ENCODE measurements around the gene MRPL40. TPM values are rescaled to one million over a fixed set of nuclear protein-coding genes. Genes with fewer than 3 reads are reported as not detected.

The MRPL40 gene
- total and polyA plus RNA-seq, 2 donors (not counting 3 experiments of a cell fraction or from before 2014, with no cell fraction given), result 17.5 to 27.4 TPM

- peaks cover 5% of the 10 kb centered on the region for H3K4me1 ChIP-seq (ENCODE audit: control insufficient read depth, extremely low read depth, insufficient read depth, low read length)
- TF ChIP-seq POLR2A (IDR thresholded peaks at IDR 0.05; ENCODE audit: low read depth, low read length) (no peak), FOS (IDR thresholded peaks at IDR 0.05; ENCODE audit: borderline replicate concordance, insufficient read depth, low read length) (no peak), POLR2AphosphoS5 (IDR thresholded peaks at IDR 0.05; ENCODE audit: insufficient read depth, low read depth, low read length) (no peak), GATA2 (IDR thresholded peaks at IDR 0.05; ENCODE audit: insufficient read depth, insufficient read length, low read depth, low read length) (no peak), MAX (IDR thresholded peaks at IDR 0.05; ENCODE audit: insufficient read depth, insufficient read length) (no peak), JUN (IDR thresholded peaks at IDR 0.05; ENCODE audit: borderline replicate concordance, insufficient read depth, insufficient read length, low read depth) (no peak), MYC (IDR thresholded peaks at IDR 0.05; ENCODE audit: low read depth, low read length) (no peak), EZH2 (IDR thresholded peaks at IDR 0.05; ENCODE audit: borderline replicate concordance, low read depth, low read length, severe bottlenecking) (no peak)
- TF ChIP-seq, protein P1, sequence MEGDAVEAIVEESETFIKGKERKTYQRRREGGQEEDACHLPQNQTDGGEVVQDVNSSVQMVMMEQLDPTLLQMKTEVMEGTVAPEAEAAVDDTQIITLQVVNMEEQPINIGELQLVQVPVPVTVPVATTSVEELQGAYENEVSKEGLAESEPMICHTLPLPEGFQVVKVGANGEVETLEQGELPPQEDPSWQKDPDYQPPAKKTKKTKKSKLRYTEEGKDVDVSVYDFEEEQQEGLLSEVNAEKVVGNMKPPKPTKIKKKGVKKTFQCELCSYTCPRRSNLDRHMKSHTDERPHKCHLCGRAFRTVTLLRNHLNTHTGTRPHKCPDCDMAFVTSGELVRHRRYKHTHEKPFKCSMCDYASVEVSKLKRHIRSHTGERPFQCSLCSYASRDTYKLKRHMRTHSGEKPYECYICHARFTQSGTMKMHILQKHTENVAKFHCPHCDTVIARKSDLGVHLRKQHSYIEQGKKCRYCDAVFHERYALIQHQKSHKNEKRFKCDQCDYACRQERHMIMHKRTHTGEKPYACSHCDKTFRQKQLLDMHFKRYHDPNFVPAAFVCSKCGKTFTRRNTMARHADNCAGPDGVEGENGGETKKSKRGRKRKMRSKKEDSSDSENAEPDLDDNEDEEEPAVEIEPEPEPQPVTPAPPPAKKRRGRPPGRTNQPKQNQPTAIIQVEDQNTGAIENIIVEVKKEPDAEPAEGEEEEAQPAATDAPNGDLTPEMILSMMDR (IDR thresholded peaks at IDR 0.05; ENCODE audit: extremely low read depth in 1 of 2, insufficient read depth in 1 of 2, low read depth in 1 of 2, low read length in 2 of 2), result no peak
- H3K79me2 ChIP-seq (ENCODE audit: control insufficient read depth, insufficient read depth, low read length), result peaks cover 42% of the 10 kb centered on the region
- H3K9ac ChIP-seq (replicated peaks; ENCODE audit: extremely low read depth, insufficient read depth, low read length), result no peak overlapping the region
- H2AFZ ChIP-seq (ENCODE audit: low read depth, low read length), result no peak overlapping the region
- peaks cover 2 to 13% of the 10 kb centered on the region in 2 experiments for H3K36me3 ChIP-seq (ENCODE audit: control insufficient read depth in 2 of 2, extremely low read depth in 1 of 2, insufficient read depth in 2 of 2, low read length in 2 of 2)
- H3K4me3 ChIP-seq (replicated peaks in 1 of 3; ENCODE audit: insufficient read depth in 1 of 3, low read depth in 1 of 3, low read length in 3 of 3), result no peak overlapping the region
- intact Hi-C loops (cut with micrococcal nuclease) (no loop called here), dilution Hi-C loops (cut with MboI; ENCODE audit: extremely low pct_ligation_motif_present, low sequenced_read_pairs) (no loop called here)
- H3K9me3 ChIP-seq (replicated peaks; ENCODE audit: control insufficient read depth, insufficient read depth, low read length), result no peaks in the 10 kb centered on the region
- no peaks in the 10 kb centered on the region for H3K27me3 ChIP-seq (ENCODE audit: control insufficient read depth in 2 of 2, insufficient read depth in 2 of 2, low read length in 2 of 2)
- no TSS peak for BruUV-seq (replicated peaks)
- H3K27ac ChIP-seq (ENCODE audit: insufficient read depth, low read depth, low read length), result no peak overlapping the region
- H4K20me1 ChIP-seq (replicated peaks; ENCODE audit: control insufficient read depth, extremely low read depth, insufficient read depth, low read length), result no peaks in the 10 kb centered on the region
- DNase-seq (ENCODE audit: low read depth, low spot score), result no peak
- ChIA-PET POLR2A (no interaction called here), CTCF (no interaction called here)
- no peak for FAIRE-seq
- H3K9me1 ChIP-seq (replicated peaks; ENCODE audit: control insufficient read depth, extremely low read depth, insufficient read depth, low read length), result no peaks in the 10 kb centered on the region
- H3K4me2 ChIP-seq (ENCODE audit: insufficient read depth, low read length), result no peak overlapping the region
Measured at GRCh38 chr22:19440411-19441195, 8.3 kb downstream of the MRPL40 start.

Measured in endothelial cell of umbilical vein (primary cell).